ENCODE data around the gene PLPPR4.
"Not testable (repeated sequence)": the region's sequence is repeated elsewhere in the genome, so short reads cannot be mapped to it uniquely, and the experiment has no call there.

Gene PLPPR4

GRCh38 chr1:99264201-99265021 lies at the start of gene PLPPR4:
Gene PLPPR4, plus strand, starts transcription at chr1:99264492. Its CDS starts 102 bp downstream, at chr1:99264594.
- DNase-seq: peak; percentile 76

GRCh38 chr1:99216956-99217355 lies 47.3 kb upstream of the PLPPR4 start:
- DNase-seq: no peak

- no peak for DNase-seq
Observed at GRCh38 chr1:99217599-99217998, 46.7 kb upstream of the PLPPR4 start.

- no peak for DNase-seq
Observed at GRCh38 chr1:99218572-99218971, 45.7 kb upstream of the PLPPR4 start.

- no peak for DNase-seq
Observed at GRCh38 chr1:99218999-99219398, 45.3 kb upstream of the PLPPR4 start.

- no peak for DNase-seq
Observed at GRCh38 chr1:99227056-99227897, 37.0 kb upstream of the PLPPR4 start.

- DNase-seq: no peak
Observed at GRCh38 chr1:99228153-99228552, 36.1 kb upstream of the PLPPR4 start.

GRCh38 chr1:99229122-99229521 lies 35.2 kb upstream of the PLPPR4 start:
- no peak for DNase-seq

GRCh38 chr1:99230695-99231094 lies 33.6 kb upstream of the PLPPR4 start:
- DNase-seq: no peak

- no peak for DNase-seq
Observed at GRCh38 chr1:99232172-99232571, 32.1 kb upstream of the PLPPR4 start.

GRCh38 chr1:99233446-99233845 lies 30.8 kb upstream of the PLPPR4 start:
- DNase-seq: no peak

- no peak for DNase-seq
Observed at GRCh38 chr1:99236756-99237155, 27.5 kb upstream of the PLPPR4 start.

GRCh38 chr1:99239690-99240089 lies 24.6 kb upstream of the PLPPR4 start:
- no peak for DNase-seq

GRCh38 chr1:99240621-99241020 lies 23.7 kb upstream of the PLPPR4 start:
- DNase-seq: no peak

- no peak for DNase-seq
Observed at GRCh38 chr1:99246152-99246551, 18.1 kb upstream of the PLPPR4 start.

- no peak for DNase-seq
Observed at GRCh38 chr1:99247199-99247598, 17.1 kb upstream of the PLPPR4 start.

GRCh38 chr1:99250728-99251127 lies 13.6 kb upstream of the PLPPR4 start:
- DNase-seq: no peak

GRCh38 chr1:99251308-99251707 lies 13.0 kb upstream of the PLPPR4 start:
- no peak for DNase-seq

GRCh38 chr1:99252630-99253029 lies 11.7 kb upstream of the PLPPR4 start:
- no peak for DNase-seq

GRCh38 chr1:99260402-99260801 lies 3.9 kb upstream of the PLPPR4 start:
- DNase-seq: not testable (repeated sequence)

- DNase-seq: no peak
Observed at GRCh38 chr1:99265124-99265523, 832 bp downstream of the PLPPR4 start.

- DNase-seq: no peak
Observed at GRCh38 chr1:99266726-99267125, 2.4 kb downstream of the PLPPR4 start.

GRCh38 chr1:99268021-99268420 lies 3.7 kb downstream of the PLPPR4 start:
- DNase-seq: no peak

GRCh38 chr1:99269321-99269720 lies 5.0 kb downstream of the PLPPR4 start:
- DNase-seq: no peak
